HG02840 (cell line): ENCODE results near the gene ARRDC3.

Experiments used
- ATAC-seq: cut with Tn5 transposase; IDR thresholded peaks from one replicate; pipeline ENCODE4 v1.9.1; 2021; ENCODE audit warnings: mild to moderate bottlenecking, moderate library complexity, moderate number of reproducible peaks; ENCODE audit not compliant: unreplicated experiment, low FRiP score

The ARRDC3 gene

DNA sequence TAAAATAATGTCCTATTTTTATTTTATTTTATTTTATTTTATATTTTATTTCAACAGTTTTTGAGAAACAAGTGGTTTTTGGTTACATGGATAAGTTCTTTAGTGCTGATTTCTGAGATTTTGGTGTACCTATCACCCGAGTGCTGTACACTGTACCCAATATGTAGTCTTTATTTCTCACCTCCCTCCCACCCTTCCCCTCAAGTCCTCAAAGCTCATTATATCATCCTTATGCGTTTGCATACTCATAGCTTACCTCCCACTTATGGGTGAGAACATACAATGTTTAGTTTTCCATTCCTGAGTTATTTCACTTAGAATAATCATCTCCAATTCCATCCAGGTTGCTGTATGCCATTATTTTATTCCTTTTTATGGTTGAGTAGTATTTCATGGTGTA is 63.5 kb downstream of the ARRDC3 start:
- ATAC-seq = no peak

DNA sequence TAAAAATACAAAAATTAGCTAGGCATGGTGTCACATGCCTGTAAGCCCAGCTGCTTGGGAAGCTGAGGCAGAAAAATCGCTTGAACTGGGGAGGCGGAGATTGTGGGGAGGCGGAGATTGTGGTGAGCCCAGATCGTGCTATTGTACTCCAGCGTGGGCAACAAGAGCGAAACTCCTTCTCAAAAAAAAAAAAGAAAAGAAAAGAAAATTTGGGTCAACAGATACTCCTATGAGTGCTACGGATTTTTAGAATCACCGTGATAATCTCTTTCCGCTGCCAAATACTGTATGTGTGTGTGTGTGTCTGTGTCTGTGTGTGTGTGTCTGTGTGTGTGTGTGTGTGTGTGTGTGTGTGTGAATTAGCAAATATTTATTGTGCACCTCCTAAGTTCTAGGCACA is 64.4 kb downstream of the ARRDC3 start:
- no peak for ATAC-seq
